A549 (cell line): ENCODE measurements around the gene SLC43A1.

ENCODE experiments used
- CBX8 ChIP-seq: fragments of 200-600 bp; sonication (generic); IDR thresholded peaks from 2 replicates; pipeline ENCODE4 v1.6.1; 2016
- FOXS1 ChIP-seq: fragments of 250-450 bp; sonication (Bioruptor Pico); IDR thresholded peaks from 2 replicates; pipeline ENCODE4 v1.5.0; 2020; ENCODE audit warnings: mild to moderate bottlenecking, moderate library complexity
- NPAS2 ChIP-seq: fragments of 250-450 bp; sonication (Bioruptor Pico); IDR thresholded peaks from 2 replicates; pipeline ENCODE4 v1.8.0; 2022; ENCODE audit warnings: mild to moderate bottlenecking, moderate library complexity, borderline replicate concordance
- ZFP36 ChIP-seq: fragments of 450-650 bp; IDR thresholded peaks from 2 replicates; pipeline ENCODE4 v1.6.1; 2014; ENCODE audit warnings: borderline replicate concordance; ENCODE audit not compliant: partially characterized antibody
- TF ChIP-seq, protein P1 (sequence below): fragments of >200 bp; sonication (Bioruptor Twin); formaldehyde crosslinking; IDR thresholded peaks from 3 replicates; pipeline ENCODE4 v1.5.1; 2016

DNA sequence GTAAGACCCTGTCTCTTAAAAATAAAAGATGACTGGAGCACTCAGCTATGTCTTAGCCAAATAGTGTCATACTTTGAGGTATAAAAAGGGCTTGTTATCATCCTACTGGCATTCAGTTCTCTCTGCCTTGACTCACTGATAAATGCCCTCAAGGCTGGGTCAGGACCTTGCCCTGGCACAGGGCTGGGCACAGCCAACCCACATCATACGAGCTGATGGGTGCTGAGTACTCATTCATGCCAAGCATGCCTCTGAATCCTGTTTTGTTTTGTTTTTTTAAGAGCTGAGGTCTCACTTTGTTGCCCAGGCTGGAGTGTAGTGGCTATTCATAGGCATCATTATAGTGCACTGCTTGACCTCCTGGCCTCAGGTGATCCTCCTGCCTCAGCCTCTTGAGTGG lies 23.8 kb upstream of the SLC43A1 start:
- TF ChIP-seq, protein P1, sequence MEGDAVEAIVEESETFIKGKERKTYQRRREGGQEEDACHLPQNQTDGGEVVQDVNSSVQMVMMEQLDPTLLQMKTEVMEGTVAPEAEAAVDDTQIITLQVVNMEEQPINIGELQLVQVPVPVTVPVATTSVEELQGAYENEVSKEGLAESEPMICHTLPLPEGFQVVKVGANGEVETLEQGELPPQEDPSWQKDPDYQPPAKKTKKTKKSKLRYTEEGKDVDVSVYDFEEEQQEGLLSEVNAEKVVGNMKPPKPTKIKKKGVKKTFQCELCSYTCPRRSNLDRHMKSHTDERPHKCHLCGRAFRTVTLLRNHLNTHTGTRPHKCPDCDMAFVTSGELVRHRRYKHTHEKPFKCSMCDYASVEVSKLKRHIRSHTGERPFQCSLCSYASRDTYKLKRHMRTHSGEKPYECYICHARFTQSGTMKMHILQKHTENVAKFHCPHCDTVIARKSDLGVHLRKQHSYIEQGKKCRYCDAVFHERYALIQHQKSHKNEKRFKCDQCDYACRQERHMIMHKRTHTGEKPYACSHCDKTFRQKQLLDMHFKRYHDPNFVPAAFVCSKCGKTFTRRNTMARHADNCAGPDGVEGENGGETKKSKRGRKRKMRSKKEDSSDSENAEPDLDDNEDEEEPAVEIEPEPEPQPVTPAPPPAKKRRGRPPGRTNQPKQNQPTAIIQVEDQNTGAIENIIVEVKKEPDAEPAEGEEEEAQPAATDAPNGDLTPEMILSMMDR, result no peak
- TF ChIP-seq ZFP36, result no peak
- TF ChIP-seq FOXS1 (CRISPR knock-in tag), result no peak
- no peak for TF ChIP-seq NPAS2 (CRISPR knock-in tag)
- TF ChIP-seq CBX8, result no peak
